ENCODE results near the gene REXO1.
"Not testable (repeated sequence)": the region's sequence is repeated elsewhere in the genome, so short reads cannot be mapped to it uniquely, and the experiment has no call there.

Gene REXO1

GRCh38 chr19:1848399-1849131, at the start of gene REXO1:
REXO1 (minus strand) TSS chr19:1848483; CDS start chr19:1848358, 125 bp downstream.
- peak; percentile 96 for DNase-seq

- DNase-seq = peak; percentile 21
Observed at GRCh38 chr19:1896508-1896907, 48.2 kb upstream of the REXO1 start.

GRCh38 chr19:1893791-1894190, 45.5 kb upstream of the REXO1 start:
- DNase-seq = peak; percentile 26

GRCh38 chr19:1889907-1890306, 41.6 kb upstream of the REXO1 start:
- no peak for DNase-seq

GRCh38 chr19:1888385-1888784, 40.1 kb upstream of the REXO1 start:
- DNase-seq = no peak

GRCh38 chr19:1886360-1886759, 38.1 kb upstream of the REXO1 start:
- not testable (repeated sequence) for DNase-seq

GRCh38 chr19:1885398-1886119, 37.3 kb upstream of the REXO1 start, which contains the start of gene ABHD17A:
ABHD17A (minus strand) TSS chr19:1885496; CDS start chr19:1881566, 3,930 bp downstream.
- peak; percentile 96 for DNase-seq

GRCh38 chr19:1884719-1885334, 36.5 kb upstream of the REXO1 start:
- DNase-seq = peak; percentile 31

GRCh38 chr19:1884291-1884718, 36.0 kb upstream of the REXO1 start:
- DNase-seq = peak; percentile 30

- DNase-seq = peak; percentile 23
Observed at GRCh38 chr19:1883784-1884183, 35.5 kb upstream of the REXO1 start.

GRCh38 chr19:1882786-1883692, 34.8 kb upstream of the REXO1 start:
- peak; percentile 33 for DNase-seq

- DNase-seq = peak; percentile 31
Observed at GRCh38 chr19:1882089-1882785, 34.0 kb upstream of the REXO1 start.

GRCh38 chr19:1881393-1882088, 33.3 kb upstream of the REXO1 start:
- peak; percentile 30 for DNase-seq

GRCh38 chr19:1880611-1881392, 32.5 kb upstream of the REXO1 start:
- peak; percentile 25 for DNase-seq

- not testable (repeated sequence) for DNase-seq
Observed at GRCh38 chr19:1879982-1880381, 31.7 kb upstream of the REXO1 start.

GRCh38 chr19:1878583-1878982, 30.3 kb upstream of the REXO1 start:
- DNase-seq = not testable (repeated sequence)

- DNase-seq = not testable (repeated sequence)
Observed at GRCh38 chr19:1877280-1877660, 29.0 kb upstream of the REXO1 start.

- peak; percentile 48 for DNase-seq
Observed at GRCh38 chr19:1876496-1877279, 28.4 kb upstream of the REXO1 start.

Measured in left hindlimb (tissue), 1 donor.